OCI-LY1 (cell line): ENCODE data around the gene PLEKHD1.

Experiments used
- H2AFZ ChIP-seq: fragments of 200-600 bp; sonication (generic), shearing (Covaris generic); 2 replicates; pipeline ENCODE4 v1.6.0; 2014; ENCODE audit warnings: antibody characterized with exemption, mild to moderate bottlenecking, low read length
- H3F3A ChIP-seq: fragments of 200-600 bp; sonication (generic), shearing (Covaris generic); 2 replicates; pipeline ENCODE4 v1.6.0; 2014; ENCODE audit warnings: mild to moderate bottlenecking, antibody characterized with exemption, low read length, moderate library complexity; ENCODE audit not compliant: insufficient read depth
- H3K27ac ChIP-seq: fragments of 200-600 bp; sonication (generic); 2 replicates; pipeline ENCODE4 v1.5.1; 2014; ENCODE audit warnings: low read length, mixed run types, mild to moderate bottlenecking, low read depth; ENCODE audit not compliant: poor library complexity, severe bottlenecking
- H3K27me3 ChIP-seq: fragments of 200-600 bp; sonication (generic); 2 replicates; pipeline ENCODE4 v1.6.0; 2014; ENCODE audit warnings: antibody characterized with exemption, mild to moderate bottlenecking, low read length, moderate library complexity; ENCODE audit not compliant: insufficient read depth
- H3K36me3 ChIP-seq: fragments of 200-600 bp; sonication (generic); 2 replicates; pipeline ENCODE4 v1.6.1; 2014; ENCODE audit warnings: mild to moderate bottlenecking, antibody characterized with exemption, low read length, moderate library complexity, mixed read lengths; ENCODE audit not compliant: insufficient read depth
- H3K4me1 ChIP-seq: fragments of 200-600 bp; sonication (generic); 2 replicates; pipeline ENCODE4 v1.5.1; 2014; ENCODE audit warnings: mild to moderate bottlenecking, low read length, moderate library complexity; ENCODE audit not compliant: insufficient read depth, severe bottlenecking
- H3K4me2 ChIP-seq: fragments of 200-600 bp; sonication (generic), shearing (Covaris generic); 2 replicates; pipeline ENCODE4 v1.6.1; 2014; ENCODE audit warnings: low read length
- H3K4me3 ChIP-seq: fragments of 200-600 bp; sonication (generic); 2 replicates; pipeline ENCODE4 v1.5.1; 2014; ENCODE audit warnings: low read length, low read depth, mild to moderate bottlenecking, mixed read lengths; ENCODE audit not compliant: poor library complexity, severe bottlenecking
- H3K79me2 ChIP-seq: fragments of 200-600 bp; shearing (Covaris generic); 2 replicates; pipeline ENCODE4 v1.6.1; 2016; ENCODE audit warnings: mixed run types, low read length, mixed read lengths; ENCODE audit not compliant: insufficient read depth
- H3K9ac ChIP-seq: fragments of 200-600 bp; sonication (generic), shearing (Covaris generic); 2 replicates; pipeline ENCODE4 v1.6.1; 2014; ENCODE audit warnings: mild to moderate bottlenecking, low read length, mixed read lengths
- H3K9me2 ChIP-seq: fragments of 200-600 bp; sonication (generic), shearing (Covaris generic); 2 replicates; pipeline ENCODE4 v1.6.1; 2014; ENCODE audit warnings: low read depth, mild to moderate bottlenecking, low read length, mixed read lengths
- H3K9me3 ChIP-seq: fragments of 200-600 bp; shearing (Covaris generic); 2 replicates; pipeline ENCODE4 v1.6.1; 2014; ENCODE audit warnings: low read length, mixed read lengths
- H4K20me1 ChIP-seq: fragments of 200-600 bp; sonication (generic), shearing (Covaris generic); 2 replicates; pipeline ENCODE4 v1.6.0; 2016; ENCODE audit warnings: mild to moderate bottlenecking, low read length; ENCODE audit not compliant: insufficient read depth
- EZH2 ChIP-seq: fragments of 200-600 bp; sonication (generic), shearing (Covaris generic); IDR thresholded peaks from 2 replicates; pipeline ENCODE4 v1.8.0; 2017; ENCODE audit warnings: borderline replicate concordance, mixed run types, mild to moderate bottlenecking, antibody characterized with exemption, low read length, moderate library complexity, mixed read lengths
- TF ChIP-seq, protein P1 (sequence below): fragments of 200-600 bp; sonication (generic), shearing (Covaris generic); IDR thresholded peaks from 2 replicates; pipeline ENCODE4 v1.5.1; 2017; ENCODE audit warnings: mild to moderate bottlenecking, antibody characterized with exemption, low read length, moderate library complexity, mixed read lengths

PLEKHD1 gene

DNA sequence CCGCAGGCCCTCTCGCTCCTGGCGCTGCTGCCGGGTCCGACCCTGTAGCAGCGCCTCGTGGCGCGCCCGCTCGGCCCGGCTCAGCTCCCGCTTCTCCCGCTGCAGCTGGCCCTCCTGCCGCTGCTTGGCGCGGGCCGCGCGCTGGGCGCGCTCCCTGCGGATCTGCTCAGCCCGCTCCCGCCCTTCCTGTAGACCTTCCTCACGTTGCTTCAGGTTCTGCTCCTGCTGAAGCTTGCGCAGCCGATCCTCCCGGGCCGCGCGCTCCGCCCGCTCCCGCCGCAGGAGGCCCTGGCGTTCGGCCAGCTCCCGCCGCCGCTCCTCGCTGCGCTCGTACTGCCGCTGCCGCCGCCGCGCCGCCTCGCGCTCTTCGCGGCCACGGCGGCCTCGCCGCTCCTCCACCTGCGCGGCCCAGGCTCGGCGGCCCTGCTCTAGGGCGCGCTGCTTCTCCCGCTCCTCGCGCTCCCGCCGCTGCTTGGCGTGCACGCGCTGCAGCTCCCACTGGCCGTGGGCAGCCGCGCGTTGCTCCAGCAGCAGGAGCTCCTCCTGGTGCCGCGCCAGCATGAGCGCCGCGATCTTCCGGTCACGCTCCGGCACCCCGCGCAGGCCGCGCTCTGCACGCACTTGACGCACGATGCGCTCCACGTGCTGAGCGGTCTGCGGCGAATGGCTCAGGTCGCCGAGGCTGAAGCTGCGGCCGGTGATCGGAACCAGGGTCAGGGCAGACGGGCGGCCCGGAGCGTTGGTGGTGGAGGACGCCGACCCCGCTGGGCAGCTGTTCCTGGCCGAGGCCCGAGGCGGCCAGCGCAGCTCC is 87.7 kb downstream of the PLEKHD1 start:
- Histone ChIP-seq H3K27ac (no peak overlapping the region), H3K9ac (no peak overlapping the region), H2AFZ (no peak overlapping the region), H3K4me3 (no peak overlapping the region), H3K9me2 (no peaks in the 10 kb centered on the region), H3K4me1 (no peaks in the 10 kb centered on the region), H3K4me2 (no peak overlapping the region), H3K36me3 (no peaks in the 10 kb centered on the region), H3K79me2 (no peaks in the 10 kb centered on the region), H3K9me3 (no peaks in the 10 kb centered on the region), H3K27me3 (no peaks in the 10 kb centered on the region), H3F3A (no peaks in the 10 kb centered on the region), H4K20me1 (no peaks in the 10 kb centered on the region)
- no peak for TF ChIP-seq EZH2
- TF ChIP-seq, protein P1, sequence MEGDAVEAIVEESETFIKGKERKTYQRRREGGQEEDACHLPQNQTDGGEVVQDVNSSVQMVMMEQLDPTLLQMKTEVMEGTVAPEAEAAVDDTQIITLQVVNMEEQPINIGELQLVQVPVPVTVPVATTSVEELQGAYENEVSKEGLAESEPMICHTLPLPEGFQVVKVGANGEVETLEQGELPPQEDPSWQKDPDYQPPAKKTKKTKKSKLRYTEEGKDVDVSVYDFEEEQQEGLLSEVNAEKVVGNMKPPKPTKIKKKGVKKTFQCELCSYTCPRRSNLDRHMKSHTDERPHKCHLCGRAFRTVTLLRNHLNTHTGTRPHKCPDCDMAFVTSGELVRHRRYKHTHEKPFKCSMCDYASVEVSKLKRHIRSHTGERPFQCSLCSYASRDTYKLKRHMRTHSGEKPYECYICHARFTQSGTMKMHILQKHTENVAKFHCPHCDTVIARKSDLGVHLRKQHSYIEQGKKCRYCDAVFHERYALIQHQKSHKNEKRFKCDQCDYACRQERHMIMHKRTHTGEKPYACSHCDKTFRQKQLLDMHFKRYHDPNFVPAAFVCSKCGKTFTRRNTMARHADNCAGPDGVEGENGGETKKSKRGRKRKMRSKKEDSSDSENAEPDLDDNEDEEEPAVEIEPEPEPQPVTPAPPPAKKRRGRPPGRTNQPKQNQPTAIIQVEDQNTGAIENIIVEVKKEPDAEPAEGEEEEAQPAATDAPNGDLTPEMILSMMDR = no peak

DNA sequence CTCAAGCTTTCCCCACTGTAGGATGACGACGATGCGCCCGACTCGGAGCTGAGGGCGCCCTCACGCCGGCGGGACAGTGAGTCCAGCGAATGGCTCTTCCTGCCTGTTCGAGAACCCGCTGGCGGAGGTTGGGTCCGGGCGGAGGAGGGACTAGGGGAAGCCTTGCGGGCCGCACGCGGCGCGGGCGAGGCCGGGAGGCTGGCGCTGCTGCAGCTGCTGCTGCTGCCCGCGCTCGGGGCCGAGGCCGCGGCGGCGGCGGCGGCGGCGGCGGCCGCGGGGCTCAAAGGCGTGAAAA is 88.3 kb downstream of the PLEKHD1 start:
- H3K27me3 ChIP-seq = no peaks in the 10 kb centered on the region
- no peak overlapping the region for H3K27ac ChIP-seq
- H3K36me3 ChIP-seq = no peaks in the 10 kb centered on the region
- no peaks in the 10 kb centered on the region for H3K9me2 ChIP-seq
- TF ChIP-seq, protein P1 = no peak
- no peak for TF ChIP-seq EZH2
- no peak overlapping the region for H2AFZ ChIP-seq
- H3F3A ChIP-seq = no peaks in the 10 kb centered on the region
- no peak overlapping the region for H3K9ac ChIP-seq
- H3K4me1 ChIP-seq = no peaks in the 10 kb centered on the region
- no peak overlapping the region for H3K4me3 ChIP-seq
- H4K20me1 ChIP-seq = no peaks in the 10 kb centered on the region
- H3K4me2 ChIP-seq = no peak overlapping the region
- no peaks in the 10 kb centered on the region for H3K9me3 ChIP-seq
- H3K79me2 ChIP-seq = no peaks in the 10 kb centered on the region

DNA sequence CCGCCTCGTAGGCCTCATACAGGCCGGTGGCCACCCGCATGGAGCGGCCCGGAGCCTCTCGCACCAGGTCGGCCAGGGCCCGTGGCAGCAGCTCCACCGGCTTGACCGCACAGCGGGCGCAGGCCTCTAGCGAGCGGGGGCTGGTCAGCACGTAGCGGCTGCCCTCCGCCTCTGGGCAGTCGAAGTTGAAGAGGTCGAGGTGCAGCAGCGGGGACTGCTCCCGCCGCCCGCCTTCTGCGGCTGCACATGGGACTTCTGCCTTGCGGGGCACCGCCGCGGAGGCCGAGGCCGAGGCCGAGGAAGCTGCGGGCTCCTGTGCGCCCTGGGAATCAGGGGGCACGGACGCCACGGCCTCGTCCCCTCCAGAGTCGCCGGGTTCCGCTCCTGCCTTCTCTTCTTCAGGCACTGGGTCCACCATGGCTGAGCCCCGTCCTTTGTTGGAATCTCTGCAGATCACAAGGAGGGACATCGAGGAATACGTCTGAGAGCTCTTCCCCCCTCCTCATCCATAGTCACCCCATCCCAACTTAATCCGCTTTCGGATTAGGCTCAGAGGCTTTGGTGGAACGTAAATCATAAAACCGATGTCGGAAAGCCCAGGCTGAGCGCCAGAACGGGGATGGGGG is 88.8 kb downstream of the PLEKHD1 start:
- no peaks in the 10 kb centered on the region for H3F3A ChIP-seq
- no peaks in the 10 kb centered on the region for H3K27me3 ChIP-seq
- no peaks in the 10 kb centered on the region for H3K9me3 ChIP-seq
- H3K36me3 ChIP-seq = no peaks in the 10 kb centered on the region
- no peak overlapping the region for H3K4me2 ChIP-seq
- no peaks in the 10 kb centered on the region for H3K9me2 ChIP-seq
- H3K4me1 ChIP-seq = no peaks in the 10 kb centered on the region
- no peak overlapping the region for H2AFZ ChIP-seq
- TF ChIP-seq, protein P1 = no peak
- TF ChIP-seq EZH2 = no peak
- H3K9ac ChIP-seq = no peak overlapping the region
- H3K27ac ChIP-seq = no peak overlapping the region
- H4K20me1 ChIP-seq = no peaks in the 10 kb centered on the region
- no peaks in the 10 kb centered on the region for H3K79me2 ChIP-seq
- H3K4me3 ChIP-seq = no peak overlapping the region
